ENCODE measurements around the gene USP9Y.

USP9Y gene

DNA sequence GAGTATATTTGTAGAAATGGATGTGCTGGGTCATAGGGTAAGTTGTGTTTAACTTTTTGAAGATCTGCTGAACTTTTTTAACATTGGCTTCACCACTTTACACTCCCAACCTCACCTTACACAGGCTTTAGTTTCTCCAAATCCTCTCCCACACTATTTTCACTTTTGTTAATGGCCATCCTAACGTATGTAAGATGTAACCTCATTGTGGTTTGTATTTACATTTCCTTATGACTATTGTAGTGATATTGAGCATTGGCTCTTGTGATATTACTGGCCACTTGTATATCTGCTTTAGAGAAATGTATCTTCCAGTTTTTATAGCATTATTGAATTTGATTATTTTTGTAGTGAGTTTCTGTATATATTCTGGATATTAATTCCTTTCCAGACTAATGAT is 93.0 kb downstream of the USP9Y start:
- no peak for DNase-seq

- no peak for DNase-seq
Observed at GRCh38 chrY:12808046-12808445, 107.0 kb downstream of the USP9Y start.

GRCh38 chrY:12809034-12809433 is 108.0 kb downstream of the USP9Y start:
- peak; percentile 0 to 3 for DNase-seq

DNA sequence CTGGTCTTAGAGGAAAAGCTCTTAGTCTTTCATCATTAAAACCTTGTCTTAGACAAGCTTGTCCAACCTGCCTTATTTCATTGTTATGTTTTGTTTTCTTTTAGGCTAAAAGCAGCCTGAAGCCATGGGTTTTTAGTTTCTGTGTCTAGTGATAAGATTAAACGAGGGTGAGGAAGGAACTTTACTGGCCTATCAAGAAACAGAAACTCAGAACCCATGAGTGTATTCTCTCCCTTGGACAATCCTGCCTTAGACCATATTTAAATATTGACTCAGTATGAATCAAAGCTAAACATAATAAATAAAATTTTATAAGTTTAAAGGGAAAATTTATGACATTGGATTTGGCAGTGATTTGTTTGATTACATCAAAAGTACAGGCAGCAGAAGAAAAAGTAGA is 122.4 kb downstream of the USP9Y start:
- DNase-seq: no peak

- no peak for DNase-seq
Observed at GRCh38 chrY:12826791-12827190, 125.8 kb downstream of the USP9Y start.

DNA sequence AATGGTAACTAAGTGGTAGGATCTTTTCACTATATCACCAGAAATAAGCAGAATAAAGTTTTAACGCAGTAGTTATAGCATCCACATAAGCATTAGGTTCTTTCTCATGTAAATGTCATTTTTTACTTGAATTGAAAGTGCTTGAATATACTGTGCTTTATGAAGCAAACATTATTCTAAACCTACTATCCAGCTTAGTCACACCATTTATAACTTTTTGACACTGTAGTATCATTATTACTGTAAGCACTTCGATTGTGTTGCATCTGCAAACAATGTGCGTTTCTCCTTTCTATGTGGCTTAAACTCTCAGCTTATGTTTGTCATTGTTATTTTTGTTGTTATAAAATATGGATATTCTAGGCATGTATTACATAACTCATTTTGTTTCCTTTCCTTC is 132.3 kb downstream of the USP9Y start:
- DNase-seq: no peak

DNA sequence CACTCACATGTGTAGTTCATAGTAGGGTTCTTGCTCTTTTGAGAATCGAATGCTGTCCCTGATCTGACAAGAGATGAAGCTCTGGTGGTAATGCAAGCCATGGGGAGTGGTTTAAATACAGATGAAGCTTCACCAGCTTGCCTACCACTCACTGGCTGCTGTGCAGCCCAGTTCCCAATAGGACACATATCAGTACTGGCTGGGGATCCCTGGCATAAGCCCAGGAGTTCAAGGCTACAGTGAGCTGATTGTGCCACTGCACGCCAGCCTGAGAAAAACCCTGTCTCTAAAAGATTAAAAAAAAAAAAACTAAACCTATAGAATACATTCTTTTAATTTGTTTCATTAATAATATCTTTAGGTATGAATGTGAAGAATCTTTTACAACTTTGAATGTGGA is 136.5 kb downstream of the USP9Y start:
- DNase-seq: no peak

DNA sequence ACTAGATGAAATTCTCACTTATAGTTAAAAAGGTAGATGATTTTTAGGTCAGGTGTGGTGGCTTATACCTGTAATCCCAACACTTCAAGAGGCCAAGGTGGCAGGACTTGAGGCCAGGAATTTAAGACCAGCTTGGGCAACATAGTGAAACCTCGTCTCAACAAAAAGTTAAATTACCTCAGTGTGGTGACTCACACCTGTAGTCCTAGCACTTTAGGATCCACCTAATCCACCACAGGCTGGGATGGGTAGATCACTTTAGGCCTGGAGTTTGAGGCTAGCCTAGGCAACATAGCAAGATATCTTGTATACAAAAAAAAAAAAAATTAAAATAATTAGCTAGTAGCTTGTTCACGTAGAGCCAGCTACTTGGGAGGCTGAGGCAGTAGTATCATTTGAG is 140.3 kb downstream of the USP9Y start:
- DNase-seq: no peak

GRCh38 chrY:12846793-12847192 is 145.8 kb downstream of the USP9Y start:
- DNase-seq: no peak

DNA sequence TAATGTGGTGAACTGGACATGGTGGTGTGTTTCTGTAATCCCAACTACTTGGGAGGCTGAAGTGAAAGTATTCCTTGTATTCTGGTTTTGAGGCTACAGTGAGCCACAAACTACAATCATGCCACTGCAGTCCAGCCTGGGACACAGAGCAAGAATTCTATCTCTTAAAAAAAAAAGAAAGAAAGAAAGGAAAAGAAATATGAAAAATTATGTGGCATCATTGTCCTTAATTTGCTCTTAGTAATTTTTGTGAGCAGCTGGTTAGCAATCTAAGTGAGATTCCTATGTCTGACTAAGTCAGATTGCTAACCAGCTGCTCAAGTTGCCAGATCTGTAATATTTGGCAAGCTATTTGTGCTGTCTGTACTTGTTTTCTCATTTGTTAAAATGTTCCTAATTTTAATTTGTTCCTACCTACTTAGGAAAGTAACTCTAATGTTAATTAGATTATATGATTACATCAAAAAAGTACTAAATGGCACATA is 154.8 kb downstream of the USP9Y start:
- no peak for DNase-seq

- DNase-seq: no peak
Observed at GRCh38 chrY:12867960-12868359, 166.9 kb downstream of the USP9Y start.

- no peak for DNase-seq
Observed at GRCh38 chrY:12896973-12897372, 195.9 kb downstream of the USP9Y start.

GRCh38 chrY:12898604-12899003 is 197.6 kb downstream of the USP9Y start:
- no peak for DNase-seq

- peak; percentile 89 to 90 for DNase-seq
Observed at GRCh38 chrY:12904618-12905516, 203.8 kb downstream of the USP9Y start, which contains the start of gene DDX3Y. Gene DDX3Y (plus strand): TSS chrY:12904868. CDS start chrY:12904937, 69 bp downstream.

GRCh38 chrY:12905517-12905872 is 204.5 kb downstream of the USP9Y start:
- DNase-seq: peak; percentile 50 to 67

DNA sequence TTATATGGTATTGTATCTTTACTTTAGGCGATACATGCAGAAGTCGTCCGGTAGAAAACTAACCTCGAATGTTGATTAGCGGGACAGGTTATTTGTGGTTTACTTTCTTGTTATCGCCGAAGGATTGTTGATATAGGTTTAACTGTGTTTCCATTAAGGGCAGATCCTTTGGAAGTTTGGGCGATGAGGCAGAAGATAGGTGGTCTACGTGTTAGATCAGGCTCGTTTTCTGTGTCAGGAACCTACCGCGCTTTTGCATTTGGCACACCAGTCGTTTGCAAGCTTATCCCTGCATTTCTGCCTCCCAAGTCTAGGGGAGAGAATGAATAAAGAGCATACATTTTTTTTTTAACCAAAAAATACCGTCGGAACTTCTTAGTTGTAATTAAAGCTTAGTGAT is 204.9 kb downstream of the USP9Y start:
- no peak for DNase-seq
